ENCODE data around the gene ZMYM4. TPM values are rescaled to one million over a fixed set of nuclear protein-coding genes. Genes with fewer than 3 reads are reported as not detected.

ZMYM4 gene
- total RNA-seq, 1 experiment from 2014 or later, result 62.7 TPM

DNA sequence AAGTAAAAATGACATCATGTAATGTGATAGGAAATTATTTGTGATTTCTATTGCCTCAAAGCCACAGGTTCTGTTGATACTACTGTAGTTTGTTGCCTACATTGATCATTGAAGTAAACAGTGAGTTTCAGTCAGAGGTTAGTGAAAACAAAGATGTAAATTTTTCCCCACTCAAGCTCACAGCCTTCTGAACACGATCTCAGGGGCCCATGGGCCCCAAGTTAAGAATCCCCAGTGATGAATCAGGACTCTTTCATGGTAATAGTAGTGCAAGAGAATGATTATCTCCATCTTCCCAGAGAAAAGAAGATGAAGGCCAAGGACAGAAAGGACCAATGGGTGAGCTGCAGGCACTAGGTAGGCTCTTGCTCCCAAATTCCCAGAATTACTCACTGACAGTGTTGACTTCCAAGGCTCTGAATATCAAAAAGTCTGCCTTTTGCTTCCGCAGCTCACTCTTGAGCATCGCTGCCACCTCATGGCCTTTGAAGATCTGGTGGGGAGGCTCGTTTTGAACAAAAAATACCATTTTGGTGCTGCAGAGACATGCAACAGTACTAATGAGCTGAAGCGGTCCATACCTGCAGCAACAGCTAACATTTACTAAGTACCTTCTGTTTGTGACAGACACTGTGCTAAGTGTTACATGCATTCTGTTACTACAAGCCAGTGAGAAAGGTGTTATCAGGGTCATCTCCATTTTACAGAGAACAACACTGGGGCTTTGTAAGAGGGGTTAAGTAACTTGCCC is 175.4 kb downstream of the ZMYM4 start:
- H3K27ac Mint-ChIP-seq (ENCODE audit: unreplicated experiment), result no peak overlapping the region
- TF ChIP-seq, protein P1, sequence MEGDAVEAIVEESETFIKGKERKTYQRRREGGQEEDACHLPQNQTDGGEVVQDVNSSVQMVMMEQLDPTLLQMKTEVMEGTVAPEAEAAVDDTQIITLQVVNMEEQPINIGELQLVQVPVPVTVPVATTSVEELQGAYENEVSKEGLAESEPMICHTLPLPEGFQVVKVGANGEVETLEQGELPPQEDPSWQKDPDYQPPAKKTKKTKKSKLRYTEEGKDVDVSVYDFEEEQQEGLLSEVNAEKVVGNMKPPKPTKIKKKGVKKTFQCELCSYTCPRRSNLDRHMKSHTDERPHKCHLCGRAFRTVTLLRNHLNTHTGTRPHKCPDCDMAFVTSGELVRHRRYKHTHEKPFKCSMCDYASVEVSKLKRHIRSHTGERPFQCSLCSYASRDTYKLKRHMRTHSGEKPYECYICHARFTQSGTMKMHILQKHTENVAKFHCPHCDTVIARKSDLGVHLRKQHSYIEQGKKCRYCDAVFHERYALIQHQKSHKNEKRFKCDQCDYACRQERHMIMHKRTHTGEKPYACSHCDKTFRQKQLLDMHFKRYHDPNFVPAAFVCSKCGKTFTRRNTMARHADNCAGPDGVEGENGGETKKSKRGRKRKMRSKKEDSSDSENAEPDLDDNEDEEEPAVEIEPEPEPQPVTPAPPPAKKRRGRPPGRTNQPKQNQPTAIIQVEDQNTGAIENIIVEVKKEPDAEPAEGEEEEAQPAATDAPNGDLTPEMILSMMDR (IDR thresholded peaks at IDR 0.05; ENCODE audit: unreplicated experiment), result no peak
- intact Hi-C loops (cut with micrococcal nuclease; ENCODE audit: unreplicated experiment), result no loop called here
- H3K4me3 Mint-ChIP-seq (ENCODE audit: low read depth, unreplicated experiment), result no peak overlapping the region
- H3K4me1 Mint-ChIP-seq (ENCODE audit: low read depth, unreplicated experiment), result no peaks in the 10 kb centered on the region
- H3K27me3 Mint-ChIP-seq (ENCODE audit: unreplicated experiment), result no peaks in the 10 kb centered on the region
- no peaks in the 10 kb centered on the region for H3K9me3 Mint-ChIP-seq (ENCODE audit: low read depth, unreplicated experiment)
- no peaks in the 10 kb centered on the region for H3K36me3 Mint-ChIP-seq (ENCODE audit: insufficient read depth, unreplicated experiment)
- BruUV-seq (replicated peaks), result no TSS peak
- DNase-seq, result no peak
- CTCF ChIA-PET, result no interaction called here

DNA sequence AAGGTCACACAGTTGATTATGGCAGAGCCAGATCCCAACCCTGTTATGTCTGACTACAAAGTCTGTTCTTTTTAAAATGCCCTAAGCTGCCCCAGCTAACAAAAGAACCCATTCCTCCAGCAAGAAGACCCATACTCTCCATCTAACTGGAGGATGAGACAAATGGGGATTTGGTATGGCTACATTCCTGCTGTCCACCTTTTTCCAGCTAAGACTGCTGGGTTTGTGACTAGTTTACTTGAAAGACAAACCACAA is 175.9 kb downstream of the ZMYM4 start:
- no TSS peak for BruUV-seq (replicated peaks)
- no peaks in the 10 kb centered on the region for H3K36me3 Mint-ChIP-seq (ENCODE audit: insufficient read depth, unreplicated experiment)
- CTCF ChIA-PET, result no interaction called here
- intact Hi-C loops (cut with micrococcal nuclease; ENCODE audit: unreplicated experiment), result no loop called here
- H3K4me1 Mint-ChIP-seq (ENCODE audit: low read depth, unreplicated experiment), result no peaks in the 10 kb centered on the region
- TF ChIP-seq, protein P1 (IDR thresholded peaks at IDR 0.05; ENCODE audit: unreplicated experiment), result no peak
- no peak overlapping the region for H3K4me3 Mint-ChIP-seq (ENCODE audit: low read depth, unreplicated experiment)
- H3K27me3 Mint-ChIP-seq (ENCODE audit: unreplicated experiment), result no peaks in the 10 kb centered on the region
- H3K27ac Mint-ChIP-seq (ENCODE audit: unreplicated experiment), result no peak overlapping the region
- no peak for DNase-seq
- no peaks in the 10 kb centered on the region for H3K9me3 Mint-ChIP-seq (ENCODE audit: low read depth, unreplicated experiment)

DNA sequence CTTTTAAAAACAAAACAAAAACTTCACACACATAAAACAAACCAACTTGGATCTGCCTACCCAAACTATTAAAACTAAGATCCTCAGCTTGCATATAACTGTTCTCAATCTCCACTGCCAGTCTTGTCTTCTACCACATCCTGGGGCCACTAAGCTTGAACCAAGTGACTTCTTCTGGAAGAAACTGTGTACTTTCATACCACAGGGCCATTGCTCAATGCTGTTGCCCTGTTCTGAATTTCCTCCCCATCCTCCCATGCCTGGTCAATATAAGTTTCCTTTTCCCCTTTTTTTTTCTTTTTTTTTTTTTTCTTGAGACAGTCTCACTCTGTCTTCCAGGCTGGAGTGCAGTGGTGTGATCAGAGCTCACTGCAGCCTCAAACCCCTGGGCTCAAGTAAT is 178.8 kb downstream of the ZMYM4 start:
- H3K27ac Mint-ChIP-seq (ENCODE audit: unreplicated experiment), result no peak overlapping the region

GRCh38 chr1:35448344-35448801 is 179.9 kb downstream of the ZMYM4 start:
- TF ChIP-seq, protein P1 (IDR thresholded peaks at IDR 0.05; ENCODE audit: unreplicated experiment), result no peak
- Mint-ChIP-seq H3K9me3 (ENCODE audit: low read depth, unreplicated experiment) (no peaks in the 10 kb centered on the region), H3K4me1 (ENCODE audit: low read depth, unreplicated experiment) (no peaks in the 10 kb centered on the region), H3K4me3 (ENCODE audit: low read depth, unreplicated experiment) (no peak overlapping the region), H3K36me3 (ENCODE audit: insufficient read depth, unreplicated experiment) (peaks cover 7% of the 10 kb centered on the region), H3K27ac (ENCODE audit: unreplicated experiment) (no peak overlapping the region), H3K27me3 (ENCODE audit: unreplicated experiment) (no peaks in the 10 kb centered on the region)
- DNase-seq, result no peak
- no TSS peak for BruUV-seq (replicated peaks)
- intact Hi-C loops (cut with micrococcal nuclease; ENCODE audit: unreplicated experiment), result no loop called here
- CTCF ChIA-PET, result no interaction called here

More for the DNA sequence above, 178.8 kb downstream of the ZMYM4 start:
- Mint-ChIP-seq H3K36me3 (ENCODE audit: insufficient read depth, unreplicated experiment) (peaks cover 7% of the 10 kb centered on the region), H3K27me3 (ENCODE audit: unreplicated experiment) (no peaks in the 10 kb centered on the region), H3K9me3 (ENCODE audit: low read depth, unreplicated experiment) (no peaks in the 10 kb centered on the region), H3K4me3 (ENCODE audit: low read depth, unreplicated experiment) (no peak overlapping the region), H3K4me1 (ENCODE audit: low read depth, unreplicated experiment) (no peaks in the 10 kb centered on the region)
- CTCF ChIA-PET, result no interaction called here
- intact Hi-C loops (cut with micrococcal nuclease; ENCODE audit: unreplicated experiment), result no loop called here
- TF ChIP-seq, protein P1 (IDR thresholded peaks at IDR 0.05; ENCODE audit: unreplicated experiment), result no peak
- DNase-seq, result no peak
- BruUV-seq (replicated peaks), result no TSS peak

Measured in Calu3 (cell line).